ENCODE measurements around the gene SPAG4. TPM values are rescaled to one million over a fixed set of nuclear protein-coding genes. Genes with fewer than 3 reads are reported as not detected.

The SPAG4 gene
- total and polyA plus RNA-seq, 2 experiments from 2014 or later: 2.7 to 2.9 TPM

DNA sequence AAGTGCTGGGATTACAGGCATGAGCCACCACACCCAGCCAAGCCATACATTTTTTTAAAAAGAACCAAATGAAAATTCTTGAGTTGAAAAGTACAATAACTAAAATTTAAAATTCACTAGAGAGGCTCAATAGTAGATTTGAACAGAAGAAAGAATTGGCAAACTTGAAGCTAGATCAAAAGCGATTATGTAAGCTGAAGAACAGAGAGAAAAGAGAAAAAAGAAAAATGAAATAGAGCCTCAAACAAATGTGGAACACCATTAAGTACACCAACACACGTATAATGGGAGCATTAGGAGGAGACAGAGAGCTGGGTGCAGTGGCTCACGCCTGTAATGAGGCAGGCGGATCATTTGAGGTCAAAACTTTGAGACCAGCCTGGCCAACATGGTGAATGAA is 42.8 kb upstream of the SPAG4 start (continued):
- TF ChIP-seq, protein P1, sequence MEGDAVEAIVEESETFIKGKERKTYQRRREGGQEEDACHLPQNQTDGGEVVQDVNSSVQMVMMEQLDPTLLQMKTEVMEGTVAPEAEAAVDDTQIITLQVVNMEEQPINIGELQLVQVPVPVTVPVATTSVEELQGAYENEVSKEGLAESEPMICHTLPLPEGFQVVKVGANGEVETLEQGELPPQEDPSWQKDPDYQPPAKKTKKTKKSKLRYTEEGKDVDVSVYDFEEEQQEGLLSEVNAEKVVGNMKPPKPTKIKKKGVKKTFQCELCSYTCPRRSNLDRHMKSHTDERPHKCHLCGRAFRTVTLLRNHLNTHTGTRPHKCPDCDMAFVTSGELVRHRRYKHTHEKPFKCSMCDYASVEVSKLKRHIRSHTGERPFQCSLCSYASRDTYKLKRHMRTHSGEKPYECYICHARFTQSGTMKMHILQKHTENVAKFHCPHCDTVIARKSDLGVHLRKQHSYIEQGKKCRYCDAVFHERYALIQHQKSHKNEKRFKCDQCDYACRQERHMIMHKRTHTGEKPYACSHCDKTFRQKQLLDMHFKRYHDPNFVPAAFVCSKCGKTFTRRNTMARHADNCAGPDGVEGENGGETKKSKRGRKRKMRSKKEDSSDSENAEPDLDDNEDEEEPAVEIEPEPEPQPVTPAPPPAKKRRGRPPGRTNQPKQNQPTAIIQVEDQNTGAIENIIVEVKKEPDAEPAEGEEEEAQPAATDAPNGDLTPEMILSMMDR (conservative IDR thresholded peaks at IDR 0.05; ENCODE audit: low read depth in 2 of 2): no peak
- TF ChIP-seq, protein P2, sequence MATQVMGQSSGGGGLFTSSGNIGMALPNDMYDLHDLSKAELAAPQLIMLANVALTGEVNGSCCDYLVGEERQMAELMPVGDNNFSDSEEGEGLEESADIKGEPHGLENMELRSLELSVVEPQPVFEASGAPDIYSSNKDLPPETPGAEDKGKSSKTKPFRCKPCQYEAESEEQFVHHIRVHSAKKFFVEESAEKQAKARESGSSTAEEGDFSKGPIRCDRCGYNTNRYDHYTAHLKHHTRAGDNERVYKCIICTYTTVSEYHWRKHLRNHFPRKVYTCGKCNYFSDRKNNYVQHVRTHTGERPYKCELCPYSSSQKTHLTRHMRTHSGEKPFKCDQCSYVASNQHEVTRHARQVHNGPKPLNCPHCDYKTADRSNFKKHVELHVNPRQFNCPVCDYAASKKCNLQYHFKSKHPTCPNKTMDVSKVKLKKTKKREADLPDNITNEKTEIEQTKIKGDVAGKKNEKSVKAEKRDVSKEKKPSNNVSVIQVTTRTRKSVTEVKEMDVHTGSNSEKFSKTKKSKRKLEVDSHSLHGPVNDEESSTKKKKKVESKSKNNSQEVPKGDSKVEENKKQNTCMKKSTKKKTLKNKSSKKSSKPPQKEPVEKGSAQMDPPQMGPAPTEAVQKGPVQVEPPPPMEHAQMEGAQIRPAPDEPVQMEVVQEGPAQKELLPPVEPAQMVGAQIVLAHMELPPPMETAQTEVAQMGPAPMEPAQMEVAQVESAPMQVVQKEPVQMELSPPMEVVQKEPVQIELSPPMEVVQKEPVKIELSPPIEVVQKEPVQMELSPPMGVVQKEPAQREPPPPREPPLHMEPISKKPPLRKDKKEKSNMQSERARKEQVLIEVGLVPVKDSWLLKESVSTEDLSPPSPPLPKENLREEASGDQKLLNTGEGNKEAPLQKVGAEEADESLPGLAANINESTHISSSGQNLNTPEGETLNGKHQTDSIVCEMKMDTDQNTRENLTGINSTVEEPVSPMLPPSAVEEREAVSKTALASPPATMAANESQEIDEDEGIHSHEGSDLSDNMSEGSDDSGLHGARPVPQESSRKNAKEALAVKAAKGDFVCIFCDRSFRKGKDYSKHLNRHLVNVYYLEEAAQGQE (IDR thresholded peaks at IDR 0.05; ENCODE audit: unreplicated experiment): no peak
- TF ChIP-seq ZNF331 (CRISPR knock-in tag; IDR thresholded peaks at IDR 0.05; ENCODE audit: low read depth) (no peak), NANOG (IDR thresholded peaks at IDR 0.05; ENCODE audit: borderline replicate concordance) (no peak), JUNB (IDR thresholded peaks at IDR 0.05; ENCODE audit: unreplicated experiment) (no peak), ZNF114 (CRISPR knock-in tag; IDR thresholded peaks at IDR 0.05) (no peak), POLR2AphosphoS5 (IDR thresholded peaks at IDR 0.05; ENCODE audit: low read depth) (no peak), EZH2 (IDR thresholded peaks at IDR 0.05; ENCODE audit: low read depth, unreplicated experiment) (no peak)
- TF ChIP-seq, protein P3, sequence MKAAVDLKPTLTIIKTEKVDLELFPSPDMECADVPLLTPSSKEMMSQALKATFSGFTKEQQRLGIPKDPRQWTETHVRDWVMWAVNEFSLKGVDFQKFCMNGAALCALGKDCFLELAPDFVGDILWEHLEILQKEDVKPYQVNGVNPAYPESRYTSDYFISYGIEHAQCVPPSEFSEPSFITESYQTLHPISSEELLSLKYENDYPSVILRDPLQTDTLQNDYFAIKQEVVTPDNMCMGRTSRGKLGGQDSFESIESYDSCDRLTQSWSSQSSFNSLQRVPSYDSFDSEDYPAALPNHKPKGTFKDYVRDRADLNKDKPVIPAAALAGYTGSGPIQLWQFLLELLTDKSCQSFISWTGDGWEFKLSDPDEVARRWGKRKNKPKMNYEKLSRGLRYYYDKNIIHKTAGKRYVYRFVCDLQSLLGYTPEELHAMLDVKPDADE (IDR thresholded peaks at IDR 0.05): no peak

DNA sequence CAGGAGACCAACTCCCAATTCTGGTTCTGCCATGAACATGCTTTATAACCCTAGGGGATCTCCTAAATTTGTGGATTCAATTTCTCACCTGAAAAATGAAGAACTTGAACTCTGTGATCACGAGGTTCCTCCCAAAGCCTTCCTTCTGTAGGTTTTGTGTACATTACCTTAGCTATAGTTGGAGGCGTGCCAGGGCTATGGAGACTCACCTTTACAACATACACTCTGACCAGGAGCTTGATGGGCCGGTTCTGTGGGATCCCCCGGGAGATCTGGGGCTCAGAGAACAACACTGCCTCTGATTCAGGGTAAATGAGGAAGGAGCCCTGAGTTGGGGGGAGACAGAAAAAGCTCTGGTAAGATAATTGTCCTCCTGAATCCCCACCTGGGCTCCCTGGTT is 39.7 kb upstream of the SPAG4 start:
- Mint-ChIP-seq H3K4me3 (no peak overlapping the region), H3K27ac (no peak overlapping the region), H3K36me3 (ENCODE audit: low read depth) (peaks cover 8% of the 10 kb centered on the region), H3K4me1 (no peaks in the 10 kb centered on the region), H3K27me3 (ENCODE audit: insufficient read depth, low read depth, poor library complexity) (peaks cover 2% of the 10 kb centered on the region), H3K9me3 (peaks cover 16% of the 10 kb centered on the region)
- ATAC-seq (no peak), DNase-seq (ENCODE audit: low spot score) (no peak)
- Histone ChIP-seq H3K9me2 (ENCODE audit: insufficient read depth) (no peaks in the 10 kb centered on the region), H3K79me2 (replicated peaks; ENCODE audit: insufficient read depth) (no peaks in the 10 kb centered on the region), H3K4me2 (no peak overlapping the region), H3K4me3 (no peak overlapping the region), H4K20me1 (replicated peaks; ENCODE audit: insufficient read depth) (no peaks in the 10 kb centered on the region), H3K36me3 (ENCODE audit: insufficient read depth) (no peaks in the 10 kb centered on the region), H3K27me3 (ENCODE audit: insufficient read depth) (no peaks in the 10 kb centered on the region), H3K27ac (ENCODE audit: low read depth) (no peak overlapping the region), H3F3A (replicated peaks; ENCODE audit: low read depth) (no peaks in the 10 kb centered on the region), H3K4me1 (ENCODE audit: insufficient read depth) (no peaks in the 10 kb centered on the region), H2AFZ (no peak overlapping the region)
- TF ChIP-seq, protein P2 (IDR thresholded peaks at IDR 0.05; ENCODE audit: unreplicated experiment): no peak
- TF ChIP-seq EZH2phosphoT487 (IDR thresholded peaks at IDR 0.05; ENCODE audit: unreplicated experiment) (no peak), JUNB (IDR thresholded peaks at IDR 0.05; ENCODE audit: unreplicated experiment) (no peak), EZH2 (IDR thresholded peaks at IDR 0.05; ENCODE audit: low read depth, unreplicated experiment) (no peak)
